NCI-H345 treated with DMSO at 0.1 percent for 48 hours (cell line): ENCODE results near the gene STRIP1.
"Not testable (repeated sequence)": the region's sequence is repeated elsewhere in the genome, so short reads cannot be mapped to it uniquely, and the experiment has no call there.

ENCODE experiments used
- DNase-seq: peaks from one replicate; lab custom pipeline; 2025; ENCODE audit not compliant: unreplicated experiment; lab: John Stamatoyannopoulos, UW

Gene STRIP1

DNA sequence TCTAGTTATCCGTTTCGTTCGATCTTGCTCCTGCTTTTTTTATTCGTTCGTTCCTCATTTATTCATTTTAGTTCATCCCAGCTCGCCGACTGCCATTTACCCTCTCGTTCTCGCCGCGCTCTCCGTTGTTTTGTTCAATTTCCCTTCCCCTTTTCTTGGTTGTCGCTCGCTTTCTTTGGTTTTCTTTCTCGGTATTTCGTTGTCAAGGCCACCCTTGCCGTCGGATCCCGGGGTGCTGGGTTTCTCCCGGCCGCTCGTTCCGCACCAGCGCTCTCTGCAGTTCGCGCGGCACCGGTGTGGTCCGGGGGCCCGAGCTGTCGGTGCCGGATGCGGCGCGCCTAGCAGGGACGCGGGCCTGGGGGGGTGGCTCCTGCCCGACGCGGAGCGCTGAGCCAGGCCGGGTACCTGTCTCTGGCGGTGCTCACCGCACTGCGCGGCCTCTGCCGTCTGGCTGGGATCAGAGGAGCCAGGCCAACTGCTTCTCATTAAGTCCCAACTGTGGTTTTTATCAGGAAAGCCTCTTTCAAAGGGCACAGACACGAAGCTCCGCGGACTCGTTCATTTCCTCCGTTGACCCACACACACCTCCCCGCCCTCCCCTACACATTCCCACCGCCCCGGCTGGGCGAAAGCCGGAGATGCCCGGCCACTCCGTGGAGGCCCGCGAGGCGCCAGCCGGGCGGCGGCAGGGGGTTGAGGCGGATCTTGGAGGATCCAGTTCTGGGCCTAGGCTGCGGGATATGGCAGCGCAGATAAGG is 34.4 kb downstream of the STRIP1 start:
- no peak for DNase-seq

DNA sequence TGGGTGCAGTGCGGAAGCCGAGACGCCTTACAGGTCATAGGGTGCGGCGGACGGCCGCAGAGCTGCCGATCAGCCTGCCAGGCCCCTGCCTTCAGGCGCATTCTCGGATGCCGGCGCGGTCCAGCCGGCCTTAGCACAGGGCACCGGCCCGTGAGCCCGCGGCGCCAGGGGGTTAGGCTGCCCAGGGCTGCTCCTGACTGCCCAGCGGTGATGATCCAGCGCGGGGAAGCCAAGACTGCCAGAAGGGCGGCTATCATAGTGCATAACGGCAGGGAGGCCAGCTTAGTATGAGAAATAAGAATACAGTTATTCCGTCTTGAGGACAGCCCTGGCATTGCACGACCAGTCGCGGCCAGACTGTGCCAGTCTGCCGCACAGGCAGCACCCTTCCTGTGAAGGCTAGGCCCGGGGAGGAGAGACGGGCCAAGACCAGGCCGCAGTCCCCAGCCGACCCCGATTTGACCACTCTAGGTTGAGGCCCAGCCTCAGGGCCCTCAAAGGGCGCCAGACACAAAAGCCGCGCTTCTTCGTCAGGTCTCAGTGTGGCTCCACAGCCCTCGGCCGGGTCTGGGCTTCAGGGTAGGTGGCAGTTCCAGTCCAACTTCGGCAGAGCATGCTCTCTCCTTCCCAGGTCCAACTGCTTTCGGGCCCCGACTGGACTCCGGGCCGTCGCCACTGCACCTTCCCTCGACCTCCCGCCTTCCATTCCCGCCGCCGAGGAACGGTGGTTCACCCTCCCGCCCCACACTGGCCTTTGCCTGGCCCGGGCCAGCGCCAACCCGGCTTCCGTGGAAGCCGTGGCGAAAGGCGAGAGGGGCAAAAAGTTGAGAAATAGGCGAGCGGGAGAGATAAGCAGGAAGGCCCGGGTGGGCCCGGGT is 35.2 kb downstream of the STRIP1 start:
- no peak for DNase-seq

DNA sequence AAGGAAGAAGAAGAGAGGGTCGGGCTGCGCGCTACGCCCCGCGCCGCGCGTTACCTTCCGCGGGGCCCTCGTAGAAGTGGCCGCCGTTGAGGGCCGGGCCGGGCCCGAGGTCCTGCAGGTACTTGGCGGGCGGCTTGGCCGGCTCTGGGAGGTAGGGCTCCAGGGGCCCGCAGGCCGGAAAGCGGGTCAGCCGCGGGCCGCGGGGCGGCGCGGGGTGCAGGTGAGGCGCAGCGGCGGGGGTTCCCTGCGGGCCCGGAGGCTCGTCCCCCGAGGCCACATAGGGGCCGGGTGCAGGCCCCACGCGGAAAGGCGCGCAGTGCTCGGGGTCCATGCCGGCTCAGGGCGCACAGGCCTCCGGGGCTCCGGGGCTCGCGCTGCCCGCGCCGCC is 35.9 kb downstream of the STRIP1 start:
- DNase-seq, result no peak

DNA sequence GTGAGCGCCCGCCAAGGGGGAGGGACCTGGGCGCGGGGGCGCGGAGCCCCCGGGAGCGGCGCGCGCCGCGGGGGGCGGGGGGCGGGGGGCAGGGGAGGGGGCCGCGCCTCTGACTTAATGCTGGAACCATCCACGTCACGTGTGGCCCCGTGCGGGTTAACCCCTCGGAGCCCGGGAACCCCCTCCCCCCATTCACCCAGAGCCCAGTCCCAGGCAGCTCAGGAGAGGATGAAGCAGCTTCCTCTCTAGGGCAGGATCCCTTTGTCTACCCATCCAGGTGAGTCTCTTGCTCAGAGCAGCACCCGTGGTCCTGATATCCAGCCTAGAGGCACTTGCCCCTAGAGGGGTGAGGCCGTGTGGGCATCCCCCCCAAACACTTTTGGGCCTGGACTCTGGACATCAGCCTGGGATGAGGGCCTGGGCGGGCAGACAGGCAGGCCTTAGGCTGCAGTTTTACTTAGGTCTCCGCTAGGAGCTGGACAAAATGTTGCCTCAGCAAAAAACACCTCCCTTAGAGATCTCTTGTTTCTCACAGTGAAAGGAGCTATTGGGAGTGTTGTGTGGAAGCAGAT is 36.3 kb downstream of the STRIP1 start, which contains the start of gene ALX3:
TSS of gene ALX3 (minus strand) at position 2 of the 572 bp plus-strand sequence. CDS start 60 bp downstream, outside the sequence.
- DNase-seq, result no peak

DNA sequence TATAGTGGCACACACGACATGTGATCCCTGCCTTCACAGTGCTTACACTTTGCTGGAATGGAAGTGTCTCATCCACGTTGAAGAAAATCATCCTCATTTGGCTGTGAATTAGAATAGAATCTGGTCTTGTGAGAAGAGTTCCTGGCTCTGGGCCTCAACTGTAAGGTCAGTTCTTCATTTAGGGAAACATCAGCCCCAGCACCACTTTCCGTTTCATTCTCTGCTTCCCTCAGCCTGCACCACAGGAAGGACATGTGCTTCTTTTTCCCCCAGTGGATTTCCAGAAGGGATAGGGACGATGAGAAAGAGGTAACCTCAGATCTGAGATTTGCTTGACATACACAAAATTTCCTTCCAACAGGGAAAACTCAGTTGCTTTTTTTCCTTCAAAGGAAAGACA is 39.7 kb downstream of the STRIP1 start:
- no peak for DNase-seq

DNA sequence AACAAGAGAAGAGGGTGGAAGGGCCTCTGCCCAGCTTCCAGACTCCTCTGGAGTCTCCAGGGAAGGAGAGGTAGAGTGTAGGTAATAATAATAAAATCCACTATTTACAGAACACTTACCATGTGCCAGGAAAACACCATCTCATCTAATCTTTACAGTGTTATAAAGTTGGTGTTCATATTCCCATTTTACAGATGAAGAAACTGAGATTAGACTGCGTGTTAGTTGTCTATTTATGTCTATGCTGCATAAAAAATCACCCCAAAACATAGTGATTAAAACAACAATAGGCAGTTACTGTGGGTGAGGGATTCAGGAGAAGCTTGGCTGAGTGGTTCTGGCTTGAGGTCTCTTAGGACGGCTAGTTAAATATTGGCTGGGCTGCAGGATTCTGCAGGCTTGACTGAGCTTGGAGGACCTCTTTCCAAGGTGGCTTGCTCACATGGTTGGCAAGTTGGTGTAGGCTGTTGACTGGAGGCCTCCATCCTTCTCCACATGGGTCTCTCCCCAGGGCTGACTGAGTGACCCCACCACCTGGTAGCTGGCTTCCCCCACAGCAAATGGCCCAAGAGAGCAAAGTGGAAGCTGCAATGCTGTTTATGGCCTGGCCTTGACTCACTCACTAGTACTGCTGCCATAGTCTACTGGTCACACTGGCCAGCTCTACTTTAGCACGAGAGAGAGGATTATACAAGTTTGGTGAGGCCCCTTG is 42.5 kb downstream of the STRIP1 start:
- DNase-seq, result no peak

DNA sequence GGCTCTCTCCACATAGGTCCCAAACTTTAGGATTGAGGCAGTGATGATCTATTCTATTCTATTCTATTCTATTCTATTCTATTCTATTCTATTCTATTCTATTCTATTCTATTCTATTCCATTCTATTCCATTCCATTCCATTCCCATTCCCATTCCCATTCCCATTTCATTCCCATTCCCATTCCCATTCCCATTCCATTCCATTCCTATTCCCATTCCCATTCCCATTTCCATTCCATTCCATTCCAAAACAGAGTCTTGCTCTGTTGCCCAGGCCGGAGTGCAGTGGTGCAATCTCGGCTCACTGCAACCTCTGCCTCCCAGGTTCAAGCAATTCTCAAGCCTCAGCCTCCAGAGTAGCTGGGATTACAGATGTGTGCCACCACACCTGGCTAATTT is 45.6 kb downstream of the STRIP1 start:
- DNase-seq, result not testable (repeated sequence)

DNA sequence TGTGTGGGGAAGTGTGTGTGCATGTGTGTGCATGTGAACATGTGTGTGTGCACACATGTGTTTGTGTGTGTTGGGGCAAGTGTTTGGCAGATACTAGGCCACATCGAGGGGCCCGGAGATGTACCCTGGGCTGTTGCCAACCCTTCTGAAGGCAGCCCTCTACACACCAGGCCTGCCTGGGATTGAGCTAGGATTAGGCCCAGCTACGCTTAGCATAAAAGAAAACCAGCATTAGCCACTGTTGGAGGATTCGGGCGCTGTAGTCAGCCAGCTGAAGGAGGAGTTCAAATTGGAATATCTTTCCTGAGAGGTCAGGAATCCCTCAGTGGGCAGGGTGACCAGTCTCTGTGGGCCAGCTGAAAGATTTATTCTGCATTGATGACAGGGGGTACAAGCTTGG is 46.6 kb downstream of the STRIP1 start:
- no peak for DNase-seq

DNA sequence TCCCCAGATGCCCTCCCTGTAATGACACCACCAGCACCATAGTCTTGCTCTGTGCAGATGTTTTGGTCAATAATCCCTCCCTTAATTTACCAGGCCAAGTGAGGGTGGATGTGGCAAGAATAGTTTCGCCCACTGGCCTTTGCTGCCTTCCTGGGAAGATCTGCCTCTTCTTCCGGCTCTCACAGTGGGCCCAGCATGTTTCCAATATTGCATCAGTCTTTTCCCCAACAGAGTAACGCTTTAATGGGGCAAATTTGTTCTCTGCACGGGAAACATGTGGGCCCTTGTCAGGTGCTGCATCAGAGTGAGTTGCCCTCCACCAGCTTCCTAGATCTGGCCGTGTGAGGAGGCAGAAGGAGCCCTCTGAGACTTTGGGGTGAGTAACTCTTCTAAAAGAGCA is 48.1 kb downstream of the STRIP1 start:
- DNase-seq, result no peak

DNA sequence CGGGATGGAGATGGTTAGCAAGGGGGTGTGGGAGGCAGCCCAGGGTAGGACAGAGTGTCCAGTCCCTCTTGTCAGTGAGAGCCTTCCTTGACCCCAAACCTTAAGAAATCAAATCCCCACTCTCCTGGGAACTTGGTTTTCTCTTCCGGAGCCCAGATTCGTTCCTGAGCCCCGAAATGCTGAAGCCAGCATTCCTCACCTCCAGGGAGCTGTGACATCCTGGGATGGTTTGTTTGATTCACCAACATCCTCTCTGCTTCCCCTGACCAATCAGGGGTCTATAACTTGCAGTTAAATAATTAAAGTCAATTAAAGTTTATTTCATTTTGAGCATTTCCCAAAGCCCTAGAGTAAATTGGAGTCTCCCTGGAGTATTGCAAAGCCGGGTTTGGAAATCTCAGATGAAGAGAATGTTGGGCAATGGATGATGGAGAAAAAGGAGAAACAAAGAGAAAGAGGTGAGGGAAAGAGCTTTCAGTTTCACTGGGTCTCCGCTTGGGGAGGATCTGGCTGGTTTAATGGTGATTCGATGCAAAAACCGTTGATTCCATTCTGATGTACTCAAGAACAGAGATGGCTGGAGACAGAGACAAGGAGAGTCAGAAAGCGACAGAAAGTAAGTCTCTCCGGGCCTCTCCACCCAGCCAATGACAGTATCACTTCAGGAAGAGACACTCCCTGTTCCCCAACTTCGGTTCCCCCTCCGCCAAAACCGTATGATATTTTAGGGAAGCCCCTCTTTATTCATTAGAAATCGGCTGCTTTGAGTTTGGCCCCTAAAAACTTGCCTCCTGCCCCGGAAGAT is 48.8 kb downstream of the STRIP1 start:
- no peak for DNase-seq

DNA sequence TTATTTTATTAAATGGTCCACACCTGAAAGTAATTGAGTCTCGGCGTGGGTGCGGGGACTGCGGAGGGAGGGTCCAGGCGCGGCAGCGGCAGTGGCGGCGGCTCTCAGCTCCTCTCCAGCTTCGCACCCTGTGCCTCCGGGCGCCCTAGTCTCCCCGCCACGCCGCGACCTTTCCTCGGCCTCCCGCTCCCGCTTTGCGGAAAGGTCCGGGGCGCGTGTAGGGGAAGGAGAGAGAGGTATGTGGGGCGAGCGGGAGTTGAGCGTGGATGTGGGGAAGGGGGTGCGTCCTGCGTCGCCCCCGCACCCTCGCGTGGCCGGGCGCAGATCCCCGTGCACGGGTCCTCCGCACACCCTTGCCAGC is 49.4 kb downstream of the STRIP1 start:
- DNase-seq, result no peak

DNA sequence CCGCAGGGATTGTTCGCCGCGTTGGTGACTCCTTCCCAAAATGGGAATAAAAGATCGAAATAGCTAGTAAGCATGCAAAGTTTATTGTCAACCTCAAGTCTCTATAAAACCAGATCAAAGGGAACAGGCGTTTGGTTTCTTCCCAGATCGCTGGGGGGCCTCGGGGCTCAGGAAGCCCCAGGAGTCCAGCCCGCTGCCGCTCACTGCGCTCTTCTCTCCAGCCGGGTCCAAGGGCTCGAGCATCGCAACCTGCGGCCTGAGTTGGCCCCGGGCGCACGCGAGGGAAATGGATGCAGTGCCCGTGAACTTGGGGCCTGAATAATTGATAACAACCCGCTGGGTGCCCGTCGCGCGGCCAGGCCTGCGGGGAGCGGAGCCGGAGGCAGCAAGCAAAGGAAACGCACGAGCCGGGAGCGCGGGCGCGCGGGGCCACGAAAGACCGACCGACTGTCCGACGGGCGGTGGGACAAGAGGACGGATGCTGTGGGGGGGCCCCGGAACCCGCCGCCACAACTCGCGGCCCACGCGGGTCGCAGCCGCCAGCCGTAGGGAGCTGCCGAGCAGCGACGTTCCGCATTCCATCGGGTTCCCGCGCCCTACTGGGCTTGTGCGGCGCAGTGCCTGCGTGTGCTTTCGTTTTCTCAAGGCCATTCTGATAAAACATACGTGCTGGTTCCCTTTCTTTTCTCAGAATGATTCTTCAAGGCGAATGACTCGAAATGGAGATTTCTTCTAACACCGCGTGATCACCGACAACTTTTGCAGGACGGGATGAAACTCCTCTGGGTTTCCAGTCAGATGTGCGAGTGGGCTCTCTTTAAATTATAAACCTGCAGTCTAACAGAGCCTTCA is 50.0 kb downstream of the STRIP1 start:
- DNase-seq, result no peak

DNA sequence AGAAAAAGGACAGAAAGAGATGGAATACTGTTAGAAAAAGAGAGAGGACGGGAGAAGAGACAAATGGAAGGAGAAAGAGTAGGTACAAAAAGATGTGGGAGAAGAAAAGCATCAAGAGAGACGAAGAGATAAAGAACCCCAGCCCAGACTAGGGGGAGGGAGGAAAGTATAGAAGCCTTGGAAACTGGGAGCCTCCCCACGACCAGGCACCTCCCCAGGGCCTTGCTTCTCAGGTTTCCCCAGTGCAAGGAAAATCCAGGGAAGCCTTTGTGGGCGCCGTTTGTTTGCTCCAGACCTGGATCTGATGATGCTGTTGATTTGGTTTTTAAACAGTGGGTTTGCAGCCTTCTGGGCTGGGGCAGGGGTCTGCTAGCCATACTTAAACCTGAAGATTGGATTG is 51.2 kb downstream of the STRIP1 start:
- DNase-seq, result no peak

DNA sequence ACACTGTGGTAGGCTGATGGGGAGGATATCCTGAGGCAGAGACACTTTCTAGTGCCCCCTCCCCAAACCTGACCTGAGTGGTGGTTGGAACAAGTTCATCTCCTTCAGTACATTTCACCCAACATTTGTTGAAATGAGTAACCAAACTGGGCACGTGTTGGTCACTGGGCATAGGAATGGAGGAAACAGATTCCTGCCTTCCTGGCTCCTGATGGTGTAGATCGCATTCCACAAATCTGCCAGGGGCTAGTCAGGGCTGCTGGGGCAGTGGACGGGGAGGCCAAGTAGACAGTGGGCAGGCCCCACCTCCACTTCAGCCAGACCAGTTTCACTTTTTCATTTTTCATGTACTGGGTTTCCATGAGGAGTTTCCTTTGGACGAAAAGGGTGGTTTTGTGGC is 52.5 kb downstream of the STRIP1 start:
- no peak for DNase-seq

DNA sequence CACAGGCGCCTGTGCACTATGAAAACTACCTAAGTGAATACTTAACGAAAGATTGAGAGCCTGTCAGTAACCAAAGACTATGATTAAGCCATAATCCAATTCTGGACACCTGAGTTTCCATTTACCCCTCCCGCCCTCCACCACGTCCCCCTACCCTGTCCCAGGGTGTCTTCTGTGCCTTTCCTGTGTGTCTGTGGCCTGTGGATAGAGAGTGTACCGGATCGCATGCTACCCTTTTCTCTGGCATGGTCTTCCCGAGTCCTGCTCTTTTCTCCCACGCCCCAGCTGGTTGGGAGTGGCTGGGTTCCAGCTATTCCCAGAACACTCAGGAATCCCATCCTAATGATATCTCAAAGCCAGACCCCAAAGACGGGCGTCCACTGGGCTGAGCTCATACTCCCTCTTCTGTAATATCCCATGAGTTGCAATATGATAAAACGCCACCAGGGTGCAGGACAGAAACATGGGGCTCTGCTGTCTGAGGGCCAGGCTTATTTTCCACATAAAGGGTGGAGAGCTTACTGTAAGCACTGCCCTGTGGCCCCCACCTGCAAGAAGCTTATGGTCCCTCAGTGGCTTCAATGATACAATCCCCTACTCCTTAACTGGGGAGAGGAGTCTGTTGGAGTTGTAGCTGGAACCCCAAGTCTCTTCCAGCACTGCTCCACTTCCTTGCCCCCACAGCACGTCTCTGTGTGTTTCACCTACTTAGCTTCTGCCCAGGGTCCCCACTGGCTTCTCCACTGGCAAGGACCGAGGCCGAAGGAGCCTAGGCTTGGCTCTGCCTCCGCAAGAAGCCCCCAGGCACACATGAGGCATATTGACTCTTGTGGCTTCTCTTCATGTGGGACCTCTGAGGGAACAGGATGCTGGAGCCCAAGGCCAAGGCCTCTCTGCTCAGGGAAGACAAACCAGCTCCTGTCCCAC is 53.7 kb downstream of the STRIP1 start:
- DNase-seq, result peak; percentile 26

DNA sequence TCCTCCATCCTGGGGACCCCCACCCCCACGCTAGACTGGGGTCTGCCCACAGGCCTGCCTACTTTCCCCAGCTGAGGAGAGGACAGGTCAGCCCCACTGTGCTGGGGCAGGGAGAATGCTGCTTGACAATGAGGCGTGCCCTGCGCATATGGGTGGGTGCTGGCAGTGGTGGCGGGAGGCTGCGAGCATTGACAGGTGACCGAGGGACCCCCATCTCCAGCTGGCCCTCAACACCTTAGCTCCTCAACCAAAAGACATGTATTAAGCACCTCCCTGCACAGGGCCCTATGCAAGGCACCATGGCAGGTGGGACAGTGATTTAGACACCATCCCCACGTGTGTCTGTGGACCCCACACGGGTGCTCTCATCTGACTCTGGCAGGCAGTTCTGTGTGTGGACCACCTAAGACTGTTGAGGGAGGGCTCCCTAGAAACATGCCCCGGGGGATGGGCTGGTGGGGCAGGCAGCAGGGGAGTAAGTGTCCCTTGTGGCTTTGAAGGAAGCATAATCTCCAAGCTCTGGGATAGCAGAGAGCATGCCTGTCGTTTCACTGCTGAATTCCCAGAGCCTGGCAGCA is 54.4 kb downstream of the STRIP1 start:
- no peak for DNase-seq

DNA sequence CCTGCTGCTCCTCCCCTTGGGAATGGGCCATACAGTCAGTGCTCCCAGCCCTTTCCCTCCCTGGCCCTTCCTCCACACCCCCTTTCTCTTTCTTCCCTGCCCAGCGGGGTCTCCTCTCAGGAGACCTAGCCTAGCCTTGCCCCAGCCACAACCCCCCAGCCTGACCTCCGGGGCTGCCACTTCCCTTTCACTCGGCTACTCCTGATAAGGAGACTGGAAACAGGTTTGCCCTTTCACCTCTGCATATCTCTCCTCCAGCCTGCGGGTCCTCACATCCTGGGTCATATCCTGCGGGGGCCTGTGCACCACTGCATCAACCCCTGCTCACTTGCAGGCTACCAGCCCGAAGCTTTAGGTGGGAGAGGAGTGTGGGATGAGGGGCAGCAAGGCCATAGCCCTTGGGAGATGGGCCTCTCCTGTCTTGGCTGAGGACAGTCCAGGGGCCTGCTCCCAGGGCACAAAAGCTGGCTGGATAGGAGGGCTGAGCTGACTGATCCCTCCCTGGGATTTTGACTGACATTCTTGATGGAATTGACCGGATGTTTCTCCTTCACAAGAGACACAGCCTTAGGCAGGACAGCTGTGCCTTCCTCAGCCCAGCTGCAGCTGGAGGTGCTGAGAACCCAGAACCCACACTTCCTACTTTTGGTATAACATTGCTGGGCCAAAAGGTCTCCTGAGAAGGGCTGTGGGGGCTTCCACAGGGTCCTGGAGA is 55.3 kb downstream of the STRIP1 start:
- no peak for DNase-seq

DNA sequence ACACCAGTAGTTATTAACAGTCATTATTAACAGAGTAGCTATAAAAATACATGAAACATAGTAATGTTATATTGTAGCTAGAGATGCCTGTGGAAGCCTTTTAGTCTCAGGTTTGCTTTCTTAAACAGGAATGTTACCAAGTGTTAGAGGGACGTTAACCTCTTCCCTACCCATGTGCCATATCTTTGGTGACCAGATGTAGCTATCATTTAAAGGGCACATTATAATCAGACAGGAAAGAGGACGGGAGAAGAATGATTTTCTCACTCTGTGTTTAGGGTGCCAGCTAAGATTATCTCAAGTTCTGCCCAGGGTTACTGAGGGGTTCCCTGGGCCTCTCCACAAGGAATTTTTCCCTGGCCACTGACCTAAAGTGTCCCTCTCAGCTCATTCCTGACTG is 57.0 kb downstream of the STRIP1 start:
- DNase-seq, result no peak
